Measurements from ENCODE around the gene SLC12A5. TPM values are rescaled to one million over a fixed set of nuclear protein-coding genes. Genes with fewer than 3 reads are reported as not detected.

SLC12A5 gene
- total RNA-seq, 1 experiment from 2014 or later: 20.9 TPM

- intact Hi-C loops (cut with micrococcal nuclease; ENCODE audit: unreplicated experiment): no loop called here
- H3K27ac ChIP-seq (ENCODE audit: low read depth, low read length, poor library complexity, severe bottlenecking): no peak overlapping the region
- no peaks in the 10 kb centered on the region for H3K36me3 ChIP-seq (ENCODE audit: insufficient read depth, low read length, poor library complexity, severe bottlenecking)
- no peak for DNase-seq (ENCODE audit: low spot score)
- H3K9me3 ChIP-seq (ENCODE audit: low read depth, low read length, poor library complexity, severe bottlenecking): no peaks in the 10 kb centered on the region
- no TSS peak for BruUV-seq (replicated peaks)
- H3K4me3 ChIP-seq (ENCODE audit: low read depth, low read length, poor library complexity, severe bottlenecking): no peak overlapping the region
- H3K27me3 ChIP-seq (replicated peaks; ENCODE audit: insufficient read depth, low read depth, low read length, poor library complexity): no peaks in the 10 kb centered on the region
- POLR2A ChIA-PET (ENCODE audit: low non-redundant PET): no interaction called here
- CTCF ChIA-PET: no interaction called here
- TF ChIP-seq CTCF (conservative IDR thresholded peaks at IDR 0.05; ENCODE audit: low read depth, low read length) (no peak), EZH2 (IDR thresholded peaks at IDR 0.05; ENCODE audit: borderline replicate concordance, low read depth, low read length, poor library complexity, severe bottlenecking) (no peak)
- peaks cover 36% of the 10 kb centered on the region for H3K4me1 ChIP-seq (ENCODE audit: insufficient read depth, low read length, poor library complexity, severe bottlenecking)
Measured at GRCh38 chr20:46009816-46010215, 19.2 kb upstream of the SLC12A5 start.

- H3K36me3 ChIP-seq (ENCODE audit: insufficient read depth, low read length, poor library complexity, severe bottlenecking): no peaks in the 10 kb centered on the region
- H3K4me1 ChIP-seq (ENCODE audit: insufficient read depth, low read length, poor library complexity, severe bottlenecking): peaks cover 27% of the 10 kb centered on the region
- intact Hi-C loops (cut with micrococcal nuclease; ENCODE audit: unreplicated experiment): no loop called here
- CTCF ChIA-PET: interaction anchor here (0.9 to 1.0 kb wide), 2 partner anchors 20 to 24 kb away, joined by 3 read pairs; no protein-coding TSS in a partner anchor
- DNase-seq (ENCODE audit: low spot score): no peak
- no peaks in the 10 kb centered on the region for H3K9me3 ChIP-seq (ENCODE audit: low read depth, low read length, poor library complexity, severe bottlenecking)
- H3K27me3 ChIP-seq (replicated peaks; ENCODE audit: insufficient read depth, low read depth, low read length, poor library complexity): no peaks in the 10 kb centered on the region
- H3K4me3 ChIP-seq (ENCODE audit: low read depth, low read length, poor library complexity, severe bottlenecking): no peak overlapping the region
- BruUV-seq (replicated peaks): no TSS peak
- TF ChIP-seq CTCF (conservative IDR thresholded peaks at IDR 0.05; ENCODE audit: low read depth, low read length) (no peak), EZH2 (IDR thresholded peaks at IDR 0.05; ENCODE audit: borderline replicate concordance, low read depth, low read length, poor library complexity, severe bottlenecking) (no peak)
- no peak overlapping the region for H3K27ac ChIP-seq (ENCODE audit: low read depth, low read length, poor library complexity, severe bottlenecking)
- POLR2A ChIA-PET (ENCODE audit: low non-redundant PET): no interaction called here
Measured at GRCh38 chr20:46010491-46011391, 18.3 kb upstream of the SLC12A5 start.

- H3K27ac ChIP-seq (ENCODE audit: low read depth, low read length, poor library complexity, severe bottlenecking): no peak overlapping the region
- no peaks in the 10 kb centered on the region for H3K9me3 ChIP-seq (ENCODE audit: low read depth, low read length, poor library complexity, severe bottlenecking)
- ChIA-PET POLR2A (ENCODE audit: low non-redundant PET) (no interaction called here), CTCF (interaction anchor here (0.5 to 1.0 kb wide), 4 partner anchors 19 to 415 kb away, joined by 3 to 7 read pairs (median 3); no protein-coding TSS in a partner anchor)
- intact Hi-C loops (cut with micrococcal nuclease; ENCODE audit: unreplicated experiment): no loop called here
- BruUV-seq (replicated peaks): no TSS peak
- H3K4me3 ChIP-seq (ENCODE audit: low read depth, low read length, poor library complexity, severe bottlenecking): no peak overlapping the region
- peak; percentile 55 for DNase-seq (ENCODE audit: low spot score)
- TF ChIP-seq EZH2 (IDR thresholded peaks at IDR 0.05; ENCODE audit: borderline replicate concordance, low read depth, low read length, poor library complexity, severe bottlenecking) (no peak), CTCF (conservative IDR thresholded peaks at IDR 0.05; ENCODE audit: low read depth, low read length) (peak; percentile 65)
- peaks cover 25% of the 10 kb centered on the region for H3K4me1 ChIP-seq (ENCODE audit: insufficient read depth, low read length, poor library complexity, severe bottlenecking)
- H3K36me3 ChIP-seq (ENCODE audit: insufficient read depth, low read length, poor library complexity, severe bottlenecking): no peaks in the 10 kb centered on the region
- H3K27me3 ChIP-seq (replicated peaks; ENCODE audit: insufficient read depth, low read depth, low read length, poor library complexity): no peaks in the 10 kb centered on the region
Measured at GRCh38 chr20:46011631-46012482, 17.2 kb upstream of the SLC12A5 start.
